Activated CD8-positive, alpha-beta memory T cell treated with anti-CD3 and anti-CD28 coated beads for 4 hours (primary cell): ENCODE results near the gene FAM107B.

Experiments
- DNase-seq, 2 donors: peaks; one replicate each; pipeline ENCODE4 v3.0.0-alpha.2; 2020; ENCODE audit warnings: low read depth in 2 of 2

Gene FAM107B

DNA sequence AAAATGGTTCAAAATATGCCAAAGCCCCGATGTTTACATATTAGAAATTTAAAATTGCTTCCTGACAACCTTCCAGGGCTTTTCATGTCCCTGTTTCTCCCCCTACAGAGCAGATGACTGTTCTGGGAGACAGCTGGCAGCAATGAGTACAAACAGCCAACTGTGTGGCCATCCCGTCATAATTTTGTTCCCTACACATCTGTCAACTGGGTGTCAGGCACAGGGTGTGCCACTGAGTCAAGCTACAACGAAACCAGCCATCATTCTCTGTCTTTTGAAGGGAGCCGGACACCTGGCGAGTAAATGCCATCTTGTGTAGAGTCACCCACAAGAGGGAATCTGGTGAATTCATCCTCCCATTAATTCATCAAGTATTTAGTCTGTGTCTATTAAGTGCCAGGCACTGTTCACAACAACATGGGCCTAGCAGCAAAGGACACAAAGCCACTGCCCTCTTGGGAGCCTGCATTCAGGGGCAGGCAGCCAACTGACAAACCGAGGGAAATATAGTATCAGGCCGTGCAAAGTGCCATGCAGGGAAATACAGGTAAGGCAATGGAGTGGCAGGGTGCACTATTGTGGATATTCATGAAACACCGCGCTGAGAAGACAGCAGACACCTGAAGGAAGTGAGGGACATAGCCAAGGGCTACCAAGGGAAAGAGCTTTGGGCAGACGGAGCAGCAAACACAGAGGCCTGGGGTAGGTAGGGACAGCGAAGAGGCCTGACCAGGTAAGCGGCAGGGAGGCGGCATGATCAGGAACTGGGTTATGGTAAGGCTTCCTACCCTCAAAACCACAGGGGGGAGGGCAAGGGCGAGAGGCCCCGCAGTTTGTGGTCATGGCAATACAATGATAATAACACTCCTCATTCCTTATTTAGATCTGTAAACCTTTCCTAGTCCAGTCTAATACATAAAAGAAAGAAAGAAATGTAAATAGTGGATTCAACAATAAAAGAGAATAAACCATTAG, 213.6 kb downstream of the FAM107B start:
- no peak for DNase-seq

DNA sequence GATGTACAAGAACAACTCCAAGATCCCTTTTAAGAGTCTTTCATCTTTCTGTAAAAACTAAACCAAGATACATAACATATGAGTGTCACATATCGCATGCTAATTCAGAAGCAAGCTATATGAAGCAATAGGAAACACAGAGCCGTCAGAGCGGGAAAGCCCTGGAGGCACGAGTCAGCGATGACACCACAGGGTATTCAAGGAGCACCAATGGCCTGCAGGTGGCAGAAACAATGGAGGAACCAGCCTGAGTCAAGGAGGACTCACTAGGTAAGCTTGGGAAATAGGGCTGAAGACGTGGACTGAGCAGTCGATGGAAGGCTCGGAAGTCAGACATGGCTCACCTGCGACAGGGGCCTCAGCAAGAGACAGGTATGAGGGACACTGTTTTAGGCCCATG, 214.4 kb downstream of the FAM107B start:
- peak; percentile 41 to 60 for DNase-seq

DNA sequence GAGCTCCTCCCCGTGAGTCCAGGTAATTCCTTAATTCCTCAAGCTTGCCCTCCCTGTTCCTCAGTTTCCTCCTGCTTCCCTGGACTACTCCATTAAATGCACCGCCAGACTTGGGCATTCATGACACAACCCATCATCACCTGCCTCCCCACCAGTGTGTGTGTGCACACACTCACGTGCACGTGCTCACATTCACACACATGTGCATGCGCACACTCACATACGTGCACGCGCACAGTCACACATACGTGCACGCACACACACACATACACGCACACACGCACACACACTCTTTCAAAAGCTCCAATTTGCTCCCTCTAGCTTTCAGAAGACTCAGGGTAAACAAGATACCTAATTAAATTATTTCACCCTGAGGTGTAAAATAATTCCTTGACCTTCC, 216.7 kb downstream of the FAM107B start:
- DNase-seq, result no peak

DNA sequence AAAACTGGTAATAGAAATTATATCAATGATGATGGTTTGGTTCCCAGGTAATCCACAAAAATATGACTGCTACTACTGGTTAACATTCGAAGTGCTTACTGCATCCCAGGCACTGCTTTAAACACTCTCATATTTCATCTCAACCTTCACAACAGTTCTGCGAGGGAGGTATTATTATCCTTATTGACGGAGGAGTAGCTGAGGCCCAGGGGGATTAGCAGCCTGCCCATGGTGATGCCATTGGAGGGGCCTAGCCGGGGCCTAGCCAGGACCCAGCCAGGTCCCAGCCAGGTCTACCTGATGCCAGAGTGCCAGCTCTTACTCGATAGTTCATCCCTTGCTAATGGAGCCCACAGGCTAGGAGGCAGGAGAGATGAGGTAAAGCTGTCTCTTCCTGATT, 217.1 kb downstream of the FAM107B start:
- no peak for DNase-seq

DNA sequence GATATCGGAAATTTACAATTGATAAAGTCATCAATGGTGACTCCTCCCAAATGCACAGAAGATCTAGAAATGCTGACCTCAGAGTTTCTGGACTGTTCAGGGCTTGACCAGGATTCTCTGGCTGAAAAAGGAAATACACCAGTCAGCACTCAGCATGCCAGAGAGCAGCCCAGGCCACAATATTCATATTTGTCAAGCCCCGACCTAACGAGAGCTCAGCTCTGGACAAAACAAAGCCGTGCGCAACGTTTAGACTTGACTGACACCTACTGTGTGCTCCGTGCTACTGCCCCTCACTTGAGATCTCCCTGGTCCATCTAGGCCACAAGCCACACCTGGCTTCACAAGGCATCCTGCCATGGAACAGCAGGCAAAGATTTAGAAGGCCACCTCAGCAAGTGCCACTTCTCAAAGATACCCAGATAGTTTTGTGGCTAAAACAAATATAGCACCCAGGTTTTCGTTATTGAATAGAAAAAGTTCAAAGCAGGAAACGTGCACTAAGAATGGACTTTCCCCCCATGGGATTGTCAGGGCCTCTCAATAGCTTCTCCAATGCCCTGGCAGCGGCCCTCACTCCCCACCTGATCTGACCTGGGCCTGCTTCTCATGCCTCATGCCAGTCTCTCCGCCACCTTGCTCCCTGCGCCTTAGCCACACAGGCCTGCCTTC, 218.3 kb downstream of the FAM107B start:
- no peak for DNase-seq

DNA sequence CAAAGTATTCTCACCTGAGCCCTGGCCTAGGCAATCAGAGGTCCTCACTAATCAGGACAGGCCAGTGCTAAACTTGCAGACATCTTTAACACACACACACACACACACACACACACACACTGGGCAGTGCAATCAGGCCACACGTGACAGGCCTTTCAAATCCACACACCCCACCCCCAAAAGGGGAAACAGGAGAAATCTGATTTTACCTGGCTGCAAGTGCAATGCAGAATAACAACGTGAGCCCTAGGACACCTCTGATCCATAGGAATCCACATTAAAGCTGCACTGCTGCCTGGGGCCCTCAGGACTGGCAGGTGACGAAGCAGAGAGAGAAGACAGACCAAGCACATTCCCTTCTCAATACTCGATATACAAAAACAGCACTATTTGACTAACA, 218.9 kb downstream of the FAM107B start:
- DNase-seq, result no peak

DNA sequence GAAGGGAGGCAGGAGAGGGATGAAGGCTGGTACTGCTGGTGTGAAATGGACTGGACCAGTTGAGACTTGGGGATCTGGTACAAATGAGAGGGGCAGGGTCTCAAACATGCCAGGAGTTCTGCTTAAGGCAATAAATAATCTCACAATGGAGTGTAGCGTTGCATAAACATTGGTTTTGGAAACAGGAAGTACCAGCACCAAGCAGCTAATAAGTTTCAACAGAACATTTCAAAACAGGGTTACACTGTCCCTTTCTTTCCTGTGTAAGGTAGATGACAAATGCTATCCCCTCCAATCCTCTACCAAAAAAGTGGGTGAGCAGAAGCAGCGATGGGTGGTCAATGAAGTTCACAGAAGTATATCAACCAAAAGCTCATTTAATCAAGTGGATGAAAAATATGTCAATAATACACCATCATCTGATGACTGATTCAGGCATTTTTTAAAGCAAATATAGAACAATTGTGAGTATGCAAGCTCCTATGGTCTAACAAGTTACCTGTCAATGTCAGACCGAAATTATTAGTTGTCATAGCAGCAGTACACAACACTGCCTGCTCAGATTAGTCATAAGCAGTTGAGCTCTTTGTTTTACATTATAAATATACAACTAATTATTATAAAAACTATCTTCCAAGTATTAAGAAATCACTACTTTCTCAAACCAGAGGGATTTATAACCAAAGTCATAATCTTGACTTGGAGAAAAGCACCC, 220.0 kb downstream of the FAM107B start:
- DNase-seq, result no peak

DNA sequence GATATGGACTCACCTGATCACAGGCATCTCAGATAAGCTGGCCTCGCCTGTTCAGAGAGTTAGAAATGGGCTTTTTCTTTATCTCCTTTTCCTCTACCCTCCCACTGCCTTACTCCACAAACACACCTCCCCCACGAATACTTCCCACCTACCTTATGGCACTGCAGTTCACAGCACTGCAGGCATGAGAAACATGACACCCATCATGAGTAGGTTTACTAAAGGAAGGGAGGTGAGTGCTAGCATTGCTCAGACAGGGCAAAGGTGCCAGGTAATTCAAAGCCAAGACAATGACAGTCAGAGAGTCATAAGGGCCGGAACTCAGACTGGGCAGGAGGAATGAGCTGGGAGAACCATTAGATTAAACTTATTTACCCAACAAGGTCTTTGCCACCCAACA, 220.6 kb downstream of the FAM107B start:
- DNase-seq, result no peak

DNA sequence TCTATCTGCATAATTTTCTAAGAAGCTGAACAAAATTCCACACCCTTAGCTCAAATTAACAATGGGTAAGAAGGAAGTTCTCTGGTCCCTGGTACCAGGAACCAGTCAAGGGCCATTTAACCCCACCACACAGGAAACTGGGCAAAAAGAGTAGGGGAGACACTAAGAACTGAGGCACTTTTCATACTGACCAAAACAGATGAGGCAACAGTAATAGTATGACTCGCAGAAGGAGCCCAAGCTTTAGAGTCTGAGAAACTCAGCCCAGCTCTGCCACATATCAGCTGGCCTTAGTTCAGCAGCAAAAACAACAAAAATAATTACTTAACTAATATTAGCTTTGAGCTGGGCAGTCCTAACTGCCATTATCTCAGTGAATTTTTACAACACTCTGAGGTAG, 221.2 kb downstream of the FAM107B start:
- no peak for DNase-seq

DNA sequence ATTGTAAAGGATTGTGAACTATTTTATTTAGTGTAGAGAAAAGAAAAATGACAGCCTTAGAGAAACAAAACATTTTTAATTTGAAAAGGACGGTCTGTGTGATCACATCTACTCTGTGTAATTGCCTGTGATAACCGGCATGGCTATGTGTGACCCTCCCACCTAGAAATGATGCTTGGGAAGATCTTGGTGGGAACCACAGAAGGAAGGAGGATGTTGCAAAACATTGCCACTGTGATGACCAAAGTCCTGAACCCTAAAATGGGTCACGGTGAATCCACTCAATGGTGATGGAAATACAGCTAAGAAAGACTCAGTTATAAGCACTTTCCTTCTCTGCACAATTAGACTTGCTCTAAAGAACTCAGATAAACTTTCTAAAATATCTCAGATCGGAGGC, 222.7 kb downstream of the FAM107B start:
- DNase-seq, result no peak

DNA sequence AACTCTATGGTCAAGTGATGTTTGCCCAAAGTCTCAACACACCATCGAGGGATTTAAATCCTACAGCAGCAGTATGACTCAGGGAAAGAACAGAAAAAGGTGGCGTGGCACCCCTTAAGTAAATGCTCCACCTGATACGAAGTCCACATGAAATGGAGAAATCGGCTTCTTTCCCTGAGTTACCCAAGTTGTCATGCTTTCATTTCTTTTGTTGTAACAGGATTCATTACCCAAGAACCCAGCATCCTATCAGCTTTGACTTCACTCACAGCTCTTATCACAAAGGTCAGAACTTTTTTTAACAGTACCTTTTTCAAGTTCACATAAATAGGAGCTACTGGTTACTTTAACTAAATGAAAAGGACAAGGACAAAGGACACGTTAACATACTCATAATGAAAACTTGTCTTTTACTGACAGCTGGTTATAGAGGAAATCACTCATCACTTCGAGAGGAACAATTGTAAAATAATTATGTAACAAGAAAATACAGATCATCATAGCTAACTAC, 224.2 kb downstream of the FAM107B start:
- DNase-seq, result no peak

DNA sequence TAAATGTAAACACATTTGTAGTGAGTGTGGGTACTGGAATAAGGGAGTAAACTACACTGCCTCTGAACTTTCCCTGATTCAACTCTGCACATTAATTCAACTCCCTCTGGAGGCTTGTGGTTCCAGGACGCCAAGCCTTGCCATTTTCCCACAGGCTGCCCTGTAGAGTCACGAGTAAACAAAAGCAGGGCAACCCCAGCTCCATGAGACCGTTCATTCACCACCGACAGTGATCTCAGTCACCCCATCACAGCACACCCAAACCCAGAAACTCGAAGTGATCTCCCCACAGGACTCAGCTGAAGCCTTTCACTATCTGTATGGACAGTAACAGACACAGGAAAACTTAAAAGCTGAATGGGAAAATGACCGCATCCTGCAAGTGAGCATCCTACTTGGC, 225.2 kb downstream of the FAM107B start:
- no peak for DNase-seq

DNA sequence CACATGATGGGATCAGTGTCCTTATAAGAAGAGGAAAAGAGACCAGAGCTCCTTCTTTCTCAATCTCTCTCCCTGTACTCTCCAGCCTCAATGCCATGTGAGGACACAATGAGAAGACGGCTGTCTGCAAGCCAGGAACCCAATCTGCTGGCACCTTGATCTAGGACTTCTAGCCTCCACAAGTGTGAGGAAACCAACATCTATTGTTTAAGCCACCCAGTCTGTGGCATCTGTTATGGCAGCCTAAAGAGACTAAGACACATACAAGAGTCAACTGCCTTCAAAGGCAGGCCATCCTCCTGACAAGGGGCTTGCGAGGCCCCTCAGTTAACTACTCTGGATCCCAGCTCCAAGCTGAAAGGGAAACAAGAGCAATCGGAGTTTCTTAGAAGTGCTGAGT, 225.7 kb downstream of the FAM107B start:
- DNase-seq, result no peak

DNA sequence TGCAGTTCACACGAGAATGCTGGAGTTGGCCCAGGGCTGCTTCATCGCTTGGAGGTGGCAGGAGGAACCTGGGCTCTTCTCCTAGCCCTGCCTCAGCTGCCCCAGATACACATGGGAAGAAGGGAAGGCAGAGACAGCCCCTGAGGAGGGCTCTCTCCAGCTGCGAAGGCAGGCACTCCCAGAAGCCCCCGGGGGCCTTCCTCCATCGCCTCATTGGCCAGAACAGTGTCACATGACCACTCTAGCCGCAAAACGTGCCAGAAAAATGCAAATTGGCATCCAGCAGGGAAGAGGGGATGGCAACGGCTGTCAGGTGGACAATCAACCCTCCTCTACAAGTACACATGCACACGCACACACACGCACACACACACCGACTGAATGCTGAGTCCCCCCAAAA, 226.2 kb downstream of the FAM107B start:
- DNase-seq, result no peak

DNA sequence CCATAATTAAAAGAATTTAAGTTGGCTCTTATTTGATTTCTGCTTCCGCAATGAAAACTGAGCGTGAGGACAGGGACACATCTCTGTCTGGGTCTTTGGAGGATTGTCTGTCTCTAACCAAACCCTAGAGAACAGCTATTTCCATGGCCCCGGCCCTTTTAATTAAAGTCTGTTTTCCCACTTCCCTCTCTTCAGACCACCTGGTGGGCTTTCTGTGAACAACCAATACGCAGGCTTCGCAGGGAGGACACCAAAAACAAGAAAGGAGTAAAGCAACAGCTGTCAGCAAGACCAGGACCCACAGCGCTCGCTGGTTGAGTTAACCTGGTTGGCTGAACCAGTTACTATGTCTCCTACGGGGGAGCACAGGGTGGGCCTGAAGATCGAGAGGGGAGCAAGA, 226.9 kb downstream of the FAM107B start:
- no peak for DNase-seq

DNA sequence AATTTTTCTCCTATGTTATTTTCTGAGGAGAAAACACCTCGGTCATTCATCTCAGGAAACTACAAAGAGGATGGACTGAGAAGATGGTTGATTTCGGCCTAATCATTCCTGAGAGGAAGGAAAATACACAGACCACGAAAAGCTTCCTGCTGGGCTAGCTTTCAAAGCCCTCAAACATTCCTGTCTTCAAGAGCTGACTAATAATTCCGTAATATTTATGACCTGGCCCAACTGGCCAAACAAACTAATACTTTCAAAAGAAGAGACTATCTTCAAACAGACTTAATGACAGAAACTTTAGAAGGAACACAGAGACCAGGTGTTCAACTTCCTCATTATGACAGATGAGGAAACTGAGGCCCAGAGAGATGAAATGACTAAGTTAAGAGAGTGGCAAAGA, 228.9 kb downstream of the FAM107B start:
- DNase-seq, result no peak

DNA sequence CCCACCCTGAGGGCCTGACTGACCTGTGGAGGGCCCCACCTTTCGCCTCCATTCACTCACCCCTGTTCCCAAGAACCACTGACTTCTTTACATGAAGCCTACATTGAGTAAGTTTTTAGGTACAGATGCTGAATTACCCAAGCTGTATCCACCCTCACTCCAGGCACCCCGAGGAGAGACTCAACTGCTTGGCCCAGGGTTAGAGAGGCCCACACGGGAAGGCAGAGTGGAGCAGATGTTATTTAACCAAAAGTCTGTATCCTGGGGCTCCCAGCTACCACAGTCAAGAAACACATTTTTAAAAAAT, 230.8 kb downstream of the FAM107B start:
- no peak for DNase-seq

DNA sequence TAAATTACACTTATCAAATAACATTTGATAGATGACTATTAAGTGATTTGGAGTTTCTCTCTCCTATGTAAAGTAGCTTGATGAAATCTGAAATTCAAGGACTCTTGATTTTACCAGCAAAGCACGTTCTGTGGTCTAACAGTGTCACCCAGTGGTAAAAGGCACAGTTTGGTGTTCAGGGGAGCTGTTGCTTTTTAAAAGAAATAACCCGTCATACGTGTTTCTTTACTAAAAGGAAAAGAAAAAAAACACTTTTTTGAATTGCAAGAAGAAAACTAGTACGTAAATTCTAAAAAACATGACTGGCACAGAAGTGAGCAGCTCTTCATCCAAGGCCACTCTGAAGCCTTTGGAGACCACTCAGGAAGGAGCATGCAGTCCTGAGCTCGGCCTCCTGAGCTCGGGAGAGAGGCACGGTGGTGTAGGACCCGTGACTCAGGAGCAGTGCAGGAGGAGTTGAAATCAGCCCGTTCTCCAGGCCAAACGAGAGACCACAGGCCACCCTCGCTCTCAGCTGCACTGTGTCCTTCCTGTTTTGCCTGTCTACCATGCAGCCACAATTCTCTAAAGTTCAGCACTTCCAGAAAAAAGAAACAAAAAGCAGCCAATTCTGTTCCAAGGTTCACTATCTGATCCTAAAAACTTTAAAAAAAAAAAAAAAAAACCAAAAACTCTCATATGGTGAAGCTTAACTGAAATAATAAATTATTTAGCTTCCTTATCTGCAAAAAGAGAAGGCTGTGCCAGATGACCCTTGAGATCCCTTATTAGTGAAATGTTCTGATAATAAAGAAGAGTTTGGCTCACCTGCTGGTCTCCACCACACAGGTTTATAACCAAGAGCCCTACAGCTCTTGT, 231.4 kb downstream of the FAM107B start:
- no peak for DNase-seq

DNA sequence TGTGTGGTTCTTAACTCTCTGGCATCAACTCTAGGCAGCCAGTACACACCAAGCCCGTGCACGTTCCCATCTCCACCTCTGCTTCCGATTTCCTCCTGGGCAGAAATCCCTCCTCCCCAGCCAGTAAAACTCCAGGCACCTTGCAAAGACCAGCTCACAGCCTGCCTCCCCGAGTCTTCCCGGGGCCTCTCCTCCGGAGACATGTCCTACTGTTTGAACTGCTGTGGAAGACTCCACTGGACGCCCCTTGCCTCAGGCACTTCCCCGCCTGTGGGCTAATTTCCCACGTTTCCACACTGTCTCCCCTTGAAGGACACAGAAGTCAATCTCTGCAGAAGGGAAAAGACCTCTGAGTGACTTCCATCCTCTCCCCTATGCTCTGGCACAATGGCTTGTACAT, 233.3 kb downstream of the FAM107B start:
- no peak for DNase-seq

DNA sequence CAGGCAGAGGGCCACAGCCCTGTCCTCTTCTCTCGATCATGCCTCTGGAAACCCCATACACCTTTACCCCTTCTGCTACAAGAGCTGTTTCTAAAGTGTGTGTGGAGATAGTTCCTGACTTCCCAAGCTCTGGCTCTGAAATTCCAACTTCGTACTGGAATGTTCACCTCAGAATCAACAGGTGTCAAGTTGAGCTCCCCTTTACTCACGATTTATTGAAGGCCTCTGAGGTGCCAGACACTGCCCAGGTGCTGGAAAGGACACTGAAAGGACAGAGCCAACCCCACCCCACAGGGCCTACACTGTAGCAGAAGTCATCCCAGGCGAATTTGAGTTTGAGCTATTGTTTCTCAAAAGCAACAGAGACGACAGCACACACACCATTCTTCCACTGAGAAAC, 234.1 kb downstream of the FAM107B start:
- no peak for DNase-seq

DNA sequence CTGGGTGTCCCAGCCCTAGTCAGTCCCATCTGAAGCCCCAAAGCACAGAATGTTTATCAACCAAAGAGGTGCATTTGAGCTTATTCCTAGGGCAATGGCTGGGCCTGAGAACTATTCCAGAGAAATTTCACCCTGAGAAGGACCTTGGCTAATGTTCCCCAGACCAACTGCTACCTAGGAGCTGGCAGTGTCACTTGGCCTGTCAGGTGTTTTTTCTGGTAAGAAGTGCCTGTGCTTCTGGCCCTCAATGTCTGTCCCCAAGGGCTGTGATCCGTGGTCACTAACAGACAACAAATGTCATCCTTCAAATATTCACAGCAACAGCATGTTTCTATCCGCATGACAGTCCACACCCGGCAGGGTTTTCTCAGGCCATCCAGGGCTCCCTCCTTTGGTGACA, 234.6 kb downstream of the FAM107B start:
- DNase-seq, result no peak

DNA sequence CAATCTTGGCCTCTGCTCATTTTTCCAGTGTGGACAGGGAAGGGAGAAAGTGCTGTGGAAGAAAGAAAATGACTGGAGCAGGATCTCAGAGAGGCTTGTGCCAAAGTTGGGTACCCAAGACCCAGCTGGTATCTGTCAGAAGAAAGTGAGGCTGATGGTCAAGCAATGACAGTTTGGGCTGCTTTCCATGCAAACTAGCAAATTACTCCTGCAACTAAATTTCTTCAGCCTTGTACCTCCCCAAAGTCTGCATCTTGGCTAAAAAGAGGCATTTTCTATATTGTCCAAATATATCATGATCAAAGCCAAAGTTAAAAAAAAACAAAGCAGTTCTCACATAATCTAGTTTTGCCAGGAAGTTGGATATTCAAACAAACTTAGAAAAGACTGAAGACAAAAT, 235.5 kb downstream of the FAM107B start:
- no peak for DNase-seq
